Measurements from ENCODE around the gene AXDND1. TPM values are rescaled to one million over a fixed set of nuclear protein-coding genes. Genes with fewer than 3 reads are reported as not detected.
"Not testable (repeated sequence)": the region's sequence is repeated elsewhere in the genome, so short reads cannot be mapped to it uniquely, and the experiment has no call there.

AXDND1 gene
- total and polyA plus RNA-seq, 5 donors: not detected

- Histone ChIP-seq H3K27ac (ENCODE audit: low read length) (no peak overlapping the region), H3K4me3 (ENCODE audit: low read length) (no peak overlapping the region), H3K9me3 (ENCODE audit: control insufficient read depth, low read length) (no peaks in the 10 kb centered on the region), H3K27me3 (ENCODE audit: control insufficient read depth, insufficient read depth) (no peaks in the 10 kb centered on the region), H3K4me1 (ENCODE audit: control insufficient read depth, insufficient read depth, low read length) (no peaks in the 10 kb centered on the region)
- 67% methylated on average over 7 of the region's 7 CpGs for WGBS
- ATAC-seq (no peak), DNase-seq (no peak)
- intact Hi-C loops (cut with DNase I): no loop called here
These were observed 71.4 kb downstream of the AXDND1 start for GRCh38 chr1:179437171-179437570.

- H3K9me3 ChIP-seq (ENCODE audit: control insufficient read depth, low read length); H3K27me3 ChIP-seq (ENCODE audit: control insufficient read depth, insufficient read depth); H3K4me1 ChIP-seq (ENCODE audit: control insufficient read depth, insufficient read depth, low read length); H3K27ac ChIP-seq (ENCODE audit: low read length); intact Hi-C loops (cut with DNase I); ATAC-seq; DNase-seq; H3K4me3 ChIP-seq (ENCODE audit: low read length): not testable (repeated sequence)
- WGBS: 83% methylated on average over 9 of the region's 9 CpGs
These were observed 73.9 kb downstream of the AXDND1 start for GRCh38 chr1:179439646-179440045.

- WGBS: 82% methylated on average over 2 of the region's 2 CpGs
- ATAC-seq; H3K4me3 ChIP-seq (ENCODE audit: low read length); DNase-seq; intact Hi-C loops (cut with DNase I); H3K27ac ChIP-seq (ENCODE audit: low read length); H3K9me3 ChIP-seq (ENCODE audit: control insufficient read depth, low read length); H3K27me3 ChIP-seq (ENCODE audit: control insufficient read depth, insufficient read depth); H3K4me1 ChIP-seq (ENCODE audit: control insufficient read depth, insufficient read depth, low read length): not testable (repeated sequence)
These were observed 74.5 kb downstream of the AXDND1 start for GRCh38 chr1:179440301-179440700.

- H3K4me3 ChIP-seq (ENCODE audit: low read length): no peak overlapping the region
- intact Hi-C loops (cut with DNase I): no loop called here
- 86% methylated on average over 7 of the region's 7 CpGs for WGBS
These were observed 75.2 kb downstream of the AXDND1 start for GRCh38 chr1:179440971-179441370.

GRCh38 chr1:179441501-179441900 is 75.7 kb downstream of the AXDND1 start:
- H3K27me3 ChIP-seq (ENCODE audit: control insufficient read depth, insufficient read depth): no peaks in the 10 kb centered on the region
- H3K9me3 ChIP-seq (ENCODE audit: control insufficient read depth, low read length): no peaks in the 10 kb centered on the region
- ATAC-seq (no peak), DNase-seq (no peak)
- no peak overlapping the region for H3K4me3 ChIP-seq (ENCODE audit: low read length)
- no peak overlapping the region for H3K27ac ChIP-seq (ENCODE audit: low read length)
- WGBS: 71% methylated on average over 6 of the region's 6 CpGs
- intact Hi-C loops (cut with DNase I): no loop called here
- no peaks in the 10 kb centered on the region for H3K4me1 ChIP-seq (ENCODE audit: control insufficient read depth, insufficient read depth, low read length)

More at GRCh38 chr1:179440971-179441370, 75.2 kb downstream of the AXDND1 start:
- no peak overlapping the region for H3K27ac ChIP-seq (ENCODE audit: low read length)
- no peaks in the 10 kb centered on the region for H3K9me3 ChIP-seq (ENCODE audit: control insufficient read depth, low read length)
- H3K4me1 ChIP-seq (ENCODE audit: control insufficient read depth, insufficient read depth, low read length): no peaks in the 10 kb centered on the region
- H3K27me3 ChIP-seq (ENCODE audit: control insufficient read depth, insufficient read depth): no peaks in the 10 kb centered on the region
- ATAC-seq (no peak), DNase-seq (no peak)

GRCh38 chr1:179442846-179443245 is 77.1 kb downstream of the AXDND1 start:
- 83% methylated on average over 10 of the region's 10 CpGs for WGBS
- H3K27me3 ChIP-seq (ENCODE audit: control insufficient read depth, insufficient read depth); H3K4me1 ChIP-seq (ENCODE audit: control insufficient read depth, insufficient read depth, low read length); intact Hi-C loops (cut with DNase I); ATAC-seq; H3K27ac ChIP-seq (ENCODE audit: low read length); H3K9me3 ChIP-seq (ENCODE audit: control insufficient read depth, low read length); H3K4me3 ChIP-seq (ENCODE audit: low read length); DNase-seq: not testable (repeated sequence)

GRCh38 chr1:179445593-179445992 is 79.8 kb downstream of the AXDND1 start:
- intact Hi-C loops (cut with DNase I): no loop called here
- no peak for DNase-seq
- H3K27me3 ChIP-seq (ENCODE audit: control insufficient read depth, insufficient read depth): no peaks in the 10 kb centered on the region
- H3K4me3 ChIP-seq (ENCODE audit: low read length): no peak overlapping the region
- no peaks in the 10 kb centered on the region for H3K4me1 ChIP-seq (ENCODE audit: control insufficient read depth, insufficient read depth, low read length)
- ATAC-seq: no peak
- no peaks in the 10 kb centered on the region for H3K9me3 ChIP-seq (ENCODE audit: control insufficient read depth, low read length)
- H3K27ac ChIP-seq (ENCODE audit: low read length): no peak overlapping the region

- H3K4me3 ChIP-seq (ENCODE audit: low read length): no peak overlapping the region
- no peak overlapping the region for H3K27ac ChIP-seq (ENCODE audit: low read length)
- intact Hi-C loops (cut with DNase I): no loop called here
- H3K4me1 ChIP-seq (ENCODE audit: control insufficient read depth, insufficient read depth, low read length): no peaks in the 10 kb centered on the region
- H3K9me3 ChIP-seq (ENCODE audit: control insufficient read depth, low read length): no peaks in the 10 kb centered on the region
- DNase-seq: no peak
- WGBS: 73% methylated on average over 3 of the region's 3 CpGs
- no peak for ATAC-seq
- no peaks in the 10 kb centered on the region for H3K27me3 ChIP-seq (ENCODE audit: control insufficient read depth, insufficient read depth)
These were observed 81.7 kb downstream of the AXDND1 start for GRCh38 chr1:179447489-179447888.

GRCh38 chr1:179448437-179449149 is 82.8 kb downstream of the AXDND1 start:
- Histone ChIP-seq H3K9me3 (ENCODE audit: control insufficient read depth, low read length) (no peaks in the 10 kb centered on the region), H3K27ac (ENCODE audit: low read length) (no peak overlapping the region), H3K27me3 (ENCODE audit: control insufficient read depth, insufficient read depth) (no peaks in the 10 kb centered on the region), H3K4me1 (ENCODE audit: control insufficient read depth, insufficient read depth, low read length) (no peaks in the 10 kb centered on the region), H3K4me3 (ENCODE audit: low read length) (no peak overlapping the region)
- 60% methylated on average over 14 of the region's 14 CpGs for WGBS
- ATAC-seq (peak in 1 of 2 donors; percentile 72), DNase-seq (peak; percentile 37 to 78 (median 75))
- intact Hi-C loops (cut with DNase I): no loop called here

- DNase-seq; ATAC-seq; H3K9me3 ChIP-seq (ENCODE audit: control insufficient read depth, low read length); H3K27ac ChIP-seq (ENCODE audit: low read length); H3K4me1 ChIP-seq (ENCODE audit: control insufficient read depth, insufficient read depth, low read length); H3K27me3 ChIP-seq (ENCODE audit: control insufficient read depth, insufficient read depth); H3K4me3 ChIP-seq (ENCODE audit: low read length); intact Hi-C loops (cut with DNase I): not testable (repeated sequence)
- 91% methylated on average over 2 of the region's 2 CpGs for WGBS
These were observed 93.9 kb downstream of the AXDND1 start for GRCh38 chr1:179459606-179460206.

GRCh38 chr1:179465661-179466060 is 99.9 kb downstream of the AXDND1 start:
- H3K27ac ChIP-seq (ENCODE audit: low read length); ATAC-seq; H3K4me1 ChIP-seq (ENCODE audit: control insufficient read depth, insufficient read depth, low read length); DNase-seq; H3K27me3 ChIP-seq (ENCODE audit: control insufficient read depth, insufficient read depth); H3K4me3 ChIP-seq (ENCODE audit: low read length); H3K9me3 ChIP-seq (ENCODE audit: control insufficient read depth, low read length); intact Hi-C loops (cut with DNase I): not testable (repeated sequence)
- 92% methylated on average over 11 of the region's 11 CpGs for WGBS
